Ovary (tissue), 9 donors: Measurements from ENCODE around the gene ZNF277. TPM values are rescaled to one million over a fixed set of nuclear protein-coding genes. Genes with fewer than 3 reads are reported as not detected.
"Not testable (repeated sequence)": the region's sequence is repeated elsewhere in the genome, so short reads cannot be mapped to it uniquely, and the experiment has no call there.

Source experiments
- DNase-seq, 5 donors: peaks; one replicate each; pipeline ENCODE4 v3.0.0-alpha.2; 2019 to 2020
- H3K27ac ChIP-seq, 2 donors: fragments of 200-600 bp; one replicate each; pipeline versions ENCODE4 v1.5.1 to v1.8.0; 2019 to 2022
- H3K27me3 ChIP-seq: fragments of 200-600 bp; one replicate; pipeline ENCODE4 v1.8.0; 2022
- H3K36me3 ChIP-seq: fragments of 200-600 bp; sonication (generic); one replicate; pipeline ENCODE4 v1.5.1; 2019
- H3K4me1 ChIP-seq: one replicate; pipeline ENCODE4 v1.8.1; 2013; ENCODE audit warnings: mild to moderate bottlenecking, moderate library complexity; ENCODE audit not compliant: insufficient read depth
- H3K4me3 ChIP-seq: fragments of 200-600 bp; sonication (generic); one replicate; pipeline ENCODE4 v1.5.1; 2017
- H3K9me3 ChIP-seq, 2 donors: fragments of 200-600 bp in 1 of 2; sonication (generic) in 1 of 2; one replicate each; pipeline versions ENCODE4 v1.5.1 to v1.8.1; 2013 to 2019; ENCODE audit warnings: mild to moderate bottlenecking in 1 of 2, moderate library complexity in 1 of 2
- CTCF ChIP-seq, 3 donors: fragments of 450-650 bp in 2 of 3; fragments of 200-600 bp in 1 of 3; IDR thresholded peaks; one replicate each; pipeline versions ENCODE4 v1.5.1 to v1.8.0; 2016 to 2022; ENCODE audit warnings: antibody characterized with exemption in 3 of 3, mild to moderate bottlenecking in 1 of 3
- EP300 ChIP-seq: sonication (generic); formaldehyde crosslinking; IDR thresholded peaks from one replicate; pipeline ENCODE4 v1.6.1; 2017; ENCODE audit warnings: antibody characterized with exemption
- POLR2A ChIP-seq: fragments of 450-650 bp; IDR thresholded peaks from one replicate; pipeline ENCODE4 v1.6.1; 2017; ENCODE audit warnings: antibody characterized with exemption, mild to moderate bottlenecking, moderate library complexity
- WGBS, 3 donors: extraction: QIAGEN DNeasy Blood & Tissue Kit in 1 of 3; methylation state at CpG; one replicate each; pipeline versions ENCODE4 v1.1.5 to v1.1.7; 2013 to 2017; 5-methylcytosine and 5-hydroxymethylcytosine counted together
- intact Hi-C, 4 donors: fragments of 100-400 bp; cut with DNase I; formaldehyde crosslinking; loops; one replicate each; pipeline versions ENCODE4 v1.11.0 to v1.15.1; 2022 to 2023
- polyA plus RNA-seq, 2 donors: library from polyadenylated mRNA; stranded (reverse); fragments of 200-250 nt in 1 of 2; fragments of 350-450 nt in 1 of 2; fragmentation: Illumina TruSeq in 1 of 2; extraction: RNeasy Lipid Tissue Mini Kit (QIAGEN cat#74804) in 1 of 2; gene quantifications; one replicate each; pipeline ENCODE4 v1.2.3, GENCODE V29; 2013 to 2014
- total RNA-seq, 7 donors: library from RNA; depleted of rRNA in 2 of 7; stranded (reverse); fragments of >200 nt in 2 of 7; fragmentation: NEBNext Ultra II Directional in 3 of 7; extraction: Animal tissue kit (Norgen Biotek cat#: 25700) in 3 of 7; gene quantifications; one replicate each; pipeline versions ENCODE4 v1.1.0 to v1.2.4, GENCODE V29; 2016 to 2023
- donor health status: DM: no; HTN: no; CAD: no; lungs with moderate emphysema.
- donor health status: DM: no; HTN: no; CAD: no.
- donor health status: Bipolar disorder and iron deficiency.
- donor health status: DM: yes; HTN: yes; CAD: no.
- donor health status: DM: no; HTN: no; CAD: no.
- donor health status: DM: yes; HTN: yes; CAD: no.

The ZNF277 gene
- total and polyA plus RNA-seq, 9 donors: 16.4 to 27.3 (median 21.2) TPM

- no peak for DNase-seq
- H3K4me1 ChIP-seq: no peaks in the 10 kb centered on the region
- intact Hi-C loops: loop anchor here in 1 of 4 donors (10.0 kb wide), 2 partner anchors 429 to 619 kb away; no protein-coding TSS in a partner anchor
These were observed 177.3 kb downstream of the ZNF277 start for GRCh38 chr7:112383671-112384417.

GRCh38 chr7:112385516-112385915, 179.0 kb downstream of the ZNF277 start:
- no peak for DNase-seq
- intact Hi-C loops: loop anchor here in 1 of 4 donors (10.0 kb wide), 2 partner anchors 431 to 621 kb away; no protein-coding TSS in a partner anchor
- Histone ChIP-seq H3K4me1 (no peaks in the 10 kb centered on the region), H3K4me3 (no peak overlapping the region), H3K27ac (no peak overlapping the region), H3K36me3 (no peaks in the 10 kb centered on the region), H3K9me3 (no peaks in the 10 kb centered on the region), H3K27me3 (no peaks in the 10 kb centered on the region)
- WGBS, 3 donors: 87 to 95% (median 89%) methylated on average over 3 of the region's 3 CpGs
- TF ChIP-seq EP300 (no peak), POLR2A (no peak), CTCF (IDR thresholded peaks at IDR 0.05) (no peak)

More at GRCh38 chr7:112383671-112384417, 177.3 kb downstream of the ZNF277 start:
- Histone ChIP-seq H3K36me3 (no peaks in the 10 kb centered on the region), H3K9me3 (no peaks in the 10 kb centered on the region), H3K27me3 (no peaks in the 10 kb centered on the region), H3K27ac (no peak overlapping the region), H3K4me3 (no peak overlapping the region)
- 68 to 71% (median 71%) methylated on average over 11 of the region's 11 CpGs for WGBS, 3 donors
- TF ChIP-seq CTCF (IDR thresholded peaks at IDR 0.05): no peak

GRCh38 chr7:112386619-112387018, 180.1 kb downstream of the ZNF277 start:
- intact Hi-C loops: loop anchor here in 1 of 4 donors (10.0 kb wide), 2 partner anchors 432 to 622 kb away; no protein-coding TSS in a partner anchor
- no peak for DNase-seq
- H3K4me1 ChIP-seq: no peaks in the 10 kb centered on the region

GRCh38 chr7:112390167-112390566, 183.7 kb downstream of the ZNF277 start:
- peaks cover 3% of the 10 kb centered on the region for H3K4me1 ChIP-seq
- no peak for DNase-seq
- no peak overlapping the region for H3K27ac ChIP-seq
- H3K9me3 ChIP-seq: no peaks in the 10 kb centered on the region
- H3K27me3 ChIP-seq: no peaks in the 10 kb centered on the region
- H3K36me3 ChIP-seq: no peaks in the 10 kb centered on the region
- TF ChIP-seq EP300: no peak
- TF ChIP-seq POLR2A: no peak
- no peak for TF ChIP-seq CTCF (IDR thresholded peaks at IDR 0.05)
- H3K4me3 ChIP-seq: no peak overlapping the region
- WGBS, 3 donors: 83 to 91% (median 85%) methylated on average over 6 of the region's 6 CpGs
- intact Hi-C loops: no loop called here

More at GRCh38 chr7:112386619-112387018, 180.1 kb downstream of the ZNF277 start:
- Histone ChIP-seq H3K4me3 (no peak overlapping the region), H3K27ac (no peak overlapping the region), H3K36me3 (no peaks in the 10 kb centered on the region), H3K27me3 (no peaks in the 10 kb centered on the region), H3K9me3 (no peaks in the 10 kb centered on the region)
- 88 to 90% (median 89%) methylated on average over 1 of the region's 1 CpG for WGBS, 3 donors
- TF ChIP-seq EP300: no peak
- no peak for TF ChIP-seq POLR2A
- no peak for TF ChIP-seq CTCF (IDR thresholded peaks at IDR 0.05)

- H3K9me3 ChIP-seq, intact Hi-C loops, H3K4me1 ChIP-seq, H3K27me3 ChIP-seq, H3K27ac ChIP-seq, H3K36me3 ChIP-seq: not testable (repeated sequence)
- peak overlapping the region; percentile 55 for H3K4me3 ChIP-seq
- peak; percentile 43 to 67 (median 54) for DNase-seq
- WGBS, 3 donors: 0 to 1% (median 1%) methylated on average over 29 to 62 of the region's 69 CpGs
These were observed 184.8 kb downstream of the ZNF277 start for GRCh38 chr7:112391079-112391821.

GRCh38 chr7:112391841-112392286, 185.4 kb downstream of the ZNF277 start:
- intact Hi-C loops, H3K4me1 ChIP-seq, H3K27ac ChIP-seq, H3K36me3 ChIP-seq, H3K27me3 ChIP-seq, H3K9me3 ChIP-seq: not testable (repeated sequence)
- peak overlapping the region; percentile 55 for H3K4me3 ChIP-seq
- DNase-seq: peak; percentile 45 to 79 (median 64)
- 0 to 1% (median 0%) methylated on average over 37 of the region's 37 CpGs for WGBS, 3 donors
